ENCODE results near the gene ING1.

GRCh38 chr13:110685305-110686020 is 28.0 kb upstream of the ING1 start:
- no peak for TF ChIP-seq CTCF (IDR thresholded peaks at IDR 0.05)
- TF ChIP-seq EP300 (IDR thresholded peaks at IDR 0.05): no peak
- no peak for TF ChIP-seq POLR2A (IDR thresholded peaks at IDR 0.05)

Measured in upper lobe of left lung (tissue), 4 donors.